Panc1 (cell line): ENCODE measurements around the gene AVL9. TPM values are rescaled to one million over a fixed set of nuclear protein-coding genes. Genes with fewer than 3 reads are reported as not detected.

Source experiments
- ATAC-seq: fragments of 200-7000 bp; cut with Tn5 transposase; 2 replicates; pipeline ENCODE4 v1.9.1; 2020; ENCODE audit warnings: mild to moderate bottlenecking, moderate library complexity
- BruUV-seq: library from RNA; stranded (reverse); fragments of 400-500 nt; replicated peaks from 2 replicates; lab custom pipeline; 2021; lab: Mats Ljungman, UMichigan
- CTCF ChIA-PET: fragments of 300-600 bp; sonication (Branson Sonifier 250); formaldehyde crosslinking; loops from one replicate; lab custom pipeline; 2022; ENCODE audit warnings: antibody characterized with exemption; lab: Charles Lee
- POLR2A ChIA-PET: fragments of 300-600 bp; sonication (Branson Sonifier 250); formaldehyde crosslinking; loops from one replicate; lab custom pipeline; 2022; ENCODE audit warnings: antibody characterized with exemption; lab: Charles Lee
- DNase-seq: peaks from one replicate; pipeline ENCODE4 v3.0.0-alpha.2; 2010; ENCODE audit warnings: low read depth, low spot score
- H3K27ac ChIP-seq: 2 replicates; pipeline ENCODE4 v1.5.1; 2011; ENCODE audit warnings: mild to moderate bottlenecking, low read length, inconsistent platforms
- H3K27me3 ChIP-seq: fragments of 200-500 bp; sonication (Bioruptor generic); 2 replicates; pipeline ENCODE4 v1.6.0; 2014; ENCODE audit warnings: low read length, inconsistent platforms; ENCODE audit not compliant: control insufficient read depth, insufficient read depth
- H3K36me3 ChIP-seq: fragments of 200-500 bp; sonication (Bioruptor generic); 2 replicates; pipeline ENCODE4 v1.5.1; 2014; ENCODE audit warnings: inconsistent platforms, mild to moderate bottlenecking, low read length, moderate library complexity; ENCODE audit not compliant: control insufficient read depth, insufficient read depth
- H3K4me1 ChIP-seq: 2 replicates; pipeline ENCODE4 v1.5.1; 2011; ENCODE audit warnings: inconsistent platforms, mild to moderate bottlenecking, low read length, moderate library complexity; ENCODE audit not compliant: control insufficient read depth, insufficient read depth
- H3K4me3 ChIP-seq, 2 experiments: 2 replicates each; pipeline ENCODE4 v1.5.1; 2011 to 2012; ENCODE audit warnings: low read depth in 2 of 2, low read length in 2 of 2, mild to moderate bottlenecking in 2 of 2, inconsistent platforms in 1 of 2, moderate library complexity in 1 of 2
- H3K9me3 ChIP-seq: fragments of 200-500 bp; sonication (Bioruptor generic); 2 replicates; pipeline ENCODE4 v1.5.1; 2014; ENCODE audit warnings: low read depth, mild to moderate bottlenecking, inconsistent platforms, low read length, moderate library complexity; ENCODE audit not compliant: control insufficient read depth, insufficient read depth
- CTCF ChIP-seq: fragments of 450-650 bp; IDR thresholded peaks from 2 replicates; pipeline ENCODE4 v1.5.1; 2017; ENCODE audit warnings: mild to moderate bottlenecking
- POLR2AphosphoS5 ChIP-seq: IDR thresholded peaks from 2 replicates; pipeline ENCODE4 v1.6.1; 2012; ENCODE audit warnings: mild to moderate bottlenecking, low read depth, low read length, moderate library complexity
- SIN3A ChIP-seq: IDR thresholded peaks from 2 replicates; pipeline ENCODE4 v1.6.1; 2012; ENCODE audit warnings: low read depth, mild to moderate bottlenecking, low read length, moderate library complexity, borderline replicate concordance; ENCODE audit not compliant: insufficient read depth
- TCF7L2 ChIP-seq: IDR thresholded peaks from 2 replicates; pipeline ENCODE4 v1.6.1; 2011; ENCODE audit warnings: mild to moderate bottlenecking, low read depth, low read length, inconsistent platforms
- in situ Hi-C: cut with HindIII; loops from 2 replicates; pipeline ENCODE4 v1.10.0; 2016; ENCODE audit warnings: low sequenced_read_pairs, low pct_unique_long_range_greater_than_20kb
- intact Hi-C: fragments of 100-400 bp; cut with micrococcal nuclease; formaldehyde crosslinking; loops from one replicate; pipeline ENCODE4 v1.10.0; 2022; ENCODE audit not compliant: unreplicated experiment
- total RNA-seq: library from RNA; stranded (reverse); gene quantifications from one replicate; pipeline ENCODE4 v1.2.1, GENCODE V29; 2021; ENCODE audit not compliant: unreplicated experiment
- TF ChIP-seq, protein P1 (sequence below), 2 experiments: IDR thresholded peaks; 2 replicates each; pipeline ENCODE4 v1.6.1; 2011 to 2012; ENCODE audit warnings: low read depth in 2 of 2, control low read depth in 1 of 2, low read length in 1 of 2, mild to moderate bottlenecking in 1 of 2, moderate library complexity in 1 of 2; ENCODE audit not compliant: insufficient read depth in 1 of 2

The AVL9 gene
- total RNA-seq, 1 experiment from 2014 or later: 66.6 TPM

GRCh38 chr7:32489788-32490126 lies 5.5 kb upstream of the AVL9 start:
- in situ Hi-C loops (no loop called here), intact Hi-C loops (loop anchor here (10.0 kb wide), 2 partner anchors 75 to 175 kb away; no protein-coding TSS in a partner anchor)
- TF ChIP-seq CTCF (no peak), POLR2AphosphoS5 (no peak), SIN3A (no peak), TCF7L2 (no peak)
- TF ChIP-seq, protein P1, sequence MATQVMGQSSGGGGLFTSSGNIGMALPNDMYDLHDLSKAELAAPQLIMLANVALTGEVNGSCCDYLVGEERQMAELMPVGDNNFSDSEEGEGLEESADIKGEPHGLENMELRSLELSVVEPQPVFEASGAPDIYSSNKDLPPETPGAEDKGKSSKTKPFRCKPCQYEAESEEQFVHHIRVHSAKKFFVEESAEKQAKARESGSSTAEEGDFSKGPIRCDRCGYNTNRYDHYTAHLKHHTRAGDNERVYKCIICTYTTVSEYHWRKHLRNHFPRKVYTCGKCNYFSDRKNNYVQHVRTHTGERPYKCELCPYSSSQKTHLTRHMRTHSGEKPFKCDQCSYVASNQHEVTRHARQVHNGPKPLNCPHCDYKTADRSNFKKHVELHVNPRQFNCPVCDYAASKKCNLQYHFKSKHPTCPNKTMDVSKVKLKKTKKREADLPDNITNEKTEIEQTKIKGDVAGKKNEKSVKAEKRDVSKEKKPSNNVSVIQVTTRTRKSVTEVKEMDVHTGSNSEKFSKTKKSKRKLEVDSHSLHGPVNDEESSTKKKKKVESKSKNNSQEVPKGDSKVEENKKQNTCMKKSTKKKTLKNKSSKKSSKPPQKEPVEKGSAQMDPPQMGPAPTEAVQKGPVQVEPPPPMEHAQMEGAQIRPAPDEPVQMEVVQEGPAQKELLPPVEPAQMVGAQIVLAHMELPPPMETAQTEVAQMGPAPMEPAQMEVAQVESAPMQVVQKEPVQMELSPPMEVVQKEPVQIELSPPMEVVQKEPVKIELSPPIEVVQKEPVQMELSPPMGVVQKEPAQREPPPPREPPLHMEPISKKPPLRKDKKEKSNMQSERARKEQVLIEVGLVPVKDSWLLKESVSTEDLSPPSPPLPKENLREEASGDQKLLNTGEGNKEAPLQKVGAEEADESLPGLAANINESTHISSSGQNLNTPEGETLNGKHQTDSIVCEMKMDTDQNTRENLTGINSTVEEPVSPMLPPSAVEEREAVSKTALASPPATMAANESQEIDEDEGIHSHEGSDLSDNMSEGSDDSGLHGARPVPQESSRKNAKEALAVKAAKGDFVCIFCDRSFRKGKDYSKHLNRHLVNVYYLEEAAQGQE (IDR thresholded peaks at IDR 0.05; ENCODE audit: insufficient read depth in 1 of 2, low read depth in 2 of 2, low read length in 1 of 2): no peak
- H3K4me3 ChIP-seq: peak overlapping the region; percentile 77 to 80
- TSS peak; percentile 38 for BruUV-seq
- H3K36me3 ChIP-seq: peaks cover 14% of the 10 kb centered on the region
- peaks cover 14% of the 10 kb centered on the region; the same call in 1 of the 2 replicates for H3K4me1 ChIP-seq
- ChIA-PET POLR2A (no interaction called here), CTCF (no interaction called here)
- no peak for DNase-seq
- no peaks in the 10 kb centered on the region for H3K27me3 ChIP-seq
- peak overlapping the region; percentile 97 for H3K27ac ChIP-seq
- H3K9me3 ChIP-seq: no peaks in the 10 kb centered on the region
- ATAC-seq: peak; percentile 63

- in situ Hi-C loops (no loop called here), intact Hi-C loops (loop anchor here (10.0 kb wide), 2 partner anchors 75 to 175 kb away; no protein-coding TSS in a partner anchor)
- Histone ChIP-seq H3K4me3 (peak within 1 kb of the TSS; percentile 77 to 80), H3K36me3 (peaks cover 14% of the 10 kb centered on the region), H3K27me3 (no peaks in the 10 kb centered on the region), H3K4me1 (peaks cover 14% of the 10 kb centered on the region; the same call in 1 of the 2 replicates), H3K9me3 (no peaks in the 10 kb centered on the region), H3K27ac (peak within 1 kb of the TSS; percentile 97)
- CTCF ChIA-PET: no interaction called here
- no TSS peak for BruUV-seq
- POLR2A ChIA-PET: interaction anchor here (0.6 kb wide), 1 partner anchor 237 kb away, joined by 4 read pairs; no protein-coding TSS in a partner anchor
- DNase-seq (peak; percentile 91), ATAC-seq (peak; percentile 94)
- TF ChIP-seq SIN3A: peak; percentile 99; the same call in 1 of the 2 replicates
- TF ChIP-seq, protein P1 (IDR thresholded peaks at IDR 0.05; ENCODE audit: insufficient read depth in 1 of 2, low read depth in 2 of 2, low read length in 1 of 2): peak in 1 of 2 experiments; percentile 46; a peak in 2 of 4 replicates
- no peak for TF ChIP-seq CTCF
- peak; percentile 90 for TF ChIP-seq POLR2AphosphoS5
- TF ChIP-seq TCF7L2: peak; percentile 93
Observed at GRCh38 chr7:32490127-32490796, 5.0 kb upstream of the AVL9 start, which contains the start of gene LSM5. Gene LSM5, minus strand, starts transcription at chr7:32490380. Its CDS starts 15 bp downstream, at chr7:32490365.
